Pancreas (tissue), 10 donors: ENCODE results near the gene STRADA. TPM values are rescaled to one million over a fixed set of nuclear protein-coding genes. Genes with fewer than 3 reads are reported as not detected.

Experiments
- ATAC-seq, 4 donors: fragments of 200-7000 bp; cut with Tn5 transposase; one replicate each; pipeline versions ENCODE4 v1.8.0 to v1.9.1; 2020; ENCODE audit warnings: mild to moderate bottlenecking in 4 of 4, moderate library complexity in 4 of 4
- DNase-seq, 6 donors: peaks; one replicate each; pipeline ENCODE4 v3.0.0-alpha.2; 2020
- FAIRE-seq: peaks from 2 replicates; lab custom pipeline; 2012; peaks lifted over from hg19 to GRCh38; lab: Jason Lieb, UNC
- H3K27ac ChIP-seq, 4 donors: fragments of 200-600 bp; sonication (generic); 1 replicate in 3 of 4; 2 replicates in 1 of 4; pipeline versions ENCODE4 v1.5.0 to v1.8.0; 2020
- H3K27me3 ChIP-seq, 4 donors: fragments of 200-600 bp; one replicate each; pipeline ENCODE4 v1.8.0; 2021
- H3K36me3 ChIP-seq, 3 donors: fragments of 200-600 bp; sonication (generic) in 1 of 3; one replicate each; pipeline versions ENCODE4 v1.5.0 to v1.8.0; 2020 to 2021
- H3K4me1 ChIP-seq, 3 donors: fragments of 200-600 bp; one replicate each; pipeline ENCODE4 v1.8.0; 2021
- H3K4me3 ChIP-seq, 4 donors: fragments of 200-600 bp; sonication (generic) in 2 of 4; one replicate each; pipeline versions ENCODE4 v1.5.0 to v1.8.0; 2020 to 2021
- H3K9me3 ChIP-seq, 4 donors: fragments of 200-600 bp; one replicate each; pipeline ENCODE4 v1.8.0; 2021
- CTCF ChIP-seq, 4 donors: fragments of 200-600 bp; sonication (generic) in 3 of 4; IDR thresholded peaks; one replicate each; pipeline versions ENCODE4 v1.5.0 to v1.8.0; 2021; ENCODE audit warnings: antibody characterized with exemption in 4 of 4
- WGBS, 2 donors: extraction: QIAGEN DNeasy Blood & Tissue Kit; methylation state at CpG; one replicate each; pipeline ENCODE4 v1.1.7; 2013; 5-methylcytosine and 5-hydroxymethylcytosine counted together
- intact Hi-C, 3 donors: fragments of 100-400 bp; cut with DNase I; formaldehyde crosslinking; loops; one replicate each; pipeline versions ENCODE4 v1.11.1 to v1.14.2; 2022
- polyA plus RNA-seq, 2 donors: library from polyadenylated mRNA; stranded (reverse); fragments of 200-250 nt; gene quantifications; one replicate each; pipeline ENCODE4 v1.2.3, GENCODE V29; 2013
- total RNA-seq, 6 donors: library from RNA; stranded (reverse); fragmentation: NEBNext Ultra II Directional in 4 of 6; extraction: Animal tissue kit (Norgen Biotek cat#: 25700) in 4 of 6; gene quantifications; one replicate each; pipeline versions ENCODE4 v1.2.1 to v1.2.4, GENCODE V29; 2021 to 2023
- donor health status: healthy with polysubstance abuse.
- donor health status: DM: no; HTN: no; CAD: no; lungs with moderate emphysema.
- donor health status: DM: no; HTN: no; CAD: no.
- donor health status: control.
- donor health status: control.
- donor health status: Bipolar disorder and iron deficiency.
- donor health status: DM: yes; HTN: yes; CAD: no.
- donor health status: DM: no; HTN: no; CAD: no.
- donor health status: DM: no; HTN: no; CAD: no.
- donor health status: DM: yes; HTN: yes; CAD: no.

The STRADA gene
- total and polyA plus RNA-seq, 8 donors: 8.3 to 26.7 (median 13.9) TPM

DNA sequence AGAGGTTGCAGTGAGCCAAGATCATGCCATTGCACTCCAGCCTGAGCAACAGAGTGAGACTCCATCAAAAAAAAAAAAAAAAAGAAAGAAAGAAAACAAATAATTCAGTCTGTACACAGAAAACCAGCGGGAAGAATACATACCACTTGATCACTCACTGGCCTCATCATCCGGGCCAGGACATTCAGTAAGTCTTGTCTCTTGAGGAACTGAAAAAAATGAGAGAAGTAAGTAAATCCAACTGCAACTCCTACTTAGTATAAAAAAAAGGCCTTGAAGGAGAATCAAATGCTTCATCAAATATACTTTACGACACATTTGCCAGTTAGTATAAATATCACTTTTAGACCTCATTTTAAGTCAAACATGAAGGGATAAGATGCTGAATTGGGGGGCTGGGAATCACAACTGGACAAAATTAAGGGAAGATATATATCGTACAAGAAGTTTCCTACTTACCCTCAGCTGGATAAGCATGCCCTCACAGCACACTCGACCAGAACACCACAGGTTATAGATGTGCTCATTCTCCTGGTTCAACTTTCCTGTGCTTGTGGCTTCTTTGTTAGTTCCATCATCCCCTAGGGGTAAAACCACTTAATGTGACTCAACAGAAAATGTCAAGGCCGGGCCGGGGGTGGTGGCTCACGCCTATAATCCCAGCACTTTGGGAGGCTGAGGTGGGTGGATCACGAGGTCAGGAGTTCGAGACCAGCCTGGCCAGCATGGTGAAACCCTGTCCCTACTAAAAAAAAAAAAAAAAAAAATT lies 19.4 kb upstream of the STRADA start:
- Histone ChIP-seq H3K4me1 (peaks cover 0 to 29% (median 7%) of the 10 kb centered on the region in 3 donors), H3K27me3 (no peaks in the 10 kb centered on the region), H3K4me3 (no peak overlapping the region), H3K27ac (peak overlapping the region in 2 of 4 donors; percentile 21 to 72), H3K9me3 (no peaks in the 10 kb centered on the region), H3K36me3 (peaks cover 4 to 20% (median 17%) of the 10 kb centered on the region in 3 donors)
- no peak for TF ChIP-seq CTCF (IDR thresholded peaks at IDR 0.05)
- intact Hi-C loops: no loop called here
- ATAC-seq (no peak), FAIRE-seq (no peak), DNase-seq (no peak)
- 90 to 94% methylated on average over 10 of the region's 10 CpGs for WGBS, 2 donors

DNA sequence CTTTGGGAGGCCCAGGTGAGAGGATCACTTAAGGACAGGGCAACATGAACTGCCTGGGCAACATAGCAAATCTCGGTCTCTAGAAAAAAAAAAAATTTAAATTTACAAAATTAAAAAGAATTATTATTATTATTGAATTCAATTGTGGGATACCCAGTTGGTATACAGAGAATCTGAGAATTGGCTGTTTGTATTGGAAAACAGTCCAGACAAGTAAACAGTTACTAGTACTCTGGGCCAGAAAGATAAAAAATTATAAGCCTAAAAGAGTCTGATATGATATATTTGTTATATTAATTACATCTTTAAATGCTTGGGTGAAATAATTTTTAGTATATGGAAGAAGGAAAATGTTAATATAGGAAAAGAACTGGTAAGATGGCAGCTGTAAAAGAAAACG lies 16.8 kb upstream of the STRADA start:
- Histone ChIP-seq H3K27ac (no peak overlapping the region), H3K4me1 (peaks cover 0 to 29% (median 7%) of the 10 kb centered on the region in 3 donors), H3K9me3 (no peaks in the 10 kb centered on the region), H3K36me3 (peaks cover 4 to 30% (median 29%) of the 10 kb centered on the region in 3 donors), H3K27me3 (no peaks in the 10 kb centered on the region), H3K4me3 (no peak overlapping the region)
- no peak for TF ChIP-seq CTCF (IDR thresholded peaks at IDR 0.05)
- ATAC-seq (peak in 1 of 4 donors; percentile 73), DNase-seq (no peak), FAIRE-seq (no peak)
- intact Hi-C loops: no loop called here
- WGBS, 2 donors: 72 to 76% methylated on average over 2 of the region's 2 CpGs

- Histone ChIP-seq H3K36me3 (peaks cover 0 to 34% (median 26%) of the 10 kb centered on the region in 3 donors), H3K27ac (no peak overlapping the region)
Observed at GRCh38 chr17:63754046-63754445, 12.4 kb upstream of the STRADA start.

GRCh38 chr17:63753215-63753614 lies 11.6 kb upstream of the STRADA start:
- H3K27ac ChIP-seq: no peak overlapping the region
- peaks cover 0 to 34% (median 31%) of the 10 kb centered on the region in 3 donors for H3K36me3 ChIP-seq
- no peak for TF ChIP-seq CTCF (IDR thresholded peaks at IDR 0.05)
- FAIRE-seq: no peak
- no peak for DNase-seq
- H3K4me3 ChIP-seq: no peak overlapping the region
- 79 to 83% methylated on average over 1 of the region's 1 CpG for WGBS, 2 donors
- no peaks in the 10 kb centered on the region for H3K9me3 ChIP-seq
- intact Hi-C loops: no loop called here
- ATAC-seq: no peak
- no peaks in the 10 kb centered on the region for H3K27me3 ChIP-seq
- H3K4me1 ChIP-seq: peaks cover 4 to 21% (median 7%) of the 10 kb centered on the region in 3 donors

More at GRCh38 chr17:63754046-63754445, 12.4 kb upstream of the STRADA start:
- FAIRE-seq (no peak), ATAC-seq (no peak), DNase-seq (no peak)
- intact Hi-C loops: no loop called here
- Histone ChIP-seq H3K4me3 (no peak overlapping the region), H3K9me3 (no peaks in the 10 kb centered on the region), H3K4me1 (peaks cover 4 to 27% (median 7%) of the 10 kb centered on the region in 3 donors), H3K27me3 (no peaks in the 10 kb centered on the region)
- WGBS, 2 donors: 96 to 100% methylated on average over 3 of the region's 3 CpGs
- no peak for TF ChIP-seq CTCF (IDR thresholded peaks at IDR 0.05)

- H3K27me3 ChIP-seq: no peaks in the 10 kb centered on the region
- peaks cover 0 to 34% (median 31%) of the 10 kb centered on the region in 3 donors for H3K36me3 ChIP-seq
- DNase-seq (no peak), FAIRE-seq (no peak), ATAC-seq (no peak)
- H3K27ac ChIP-seq: no peak overlapping the region
- WGBS, 2 donors: 30 to 52% methylated on average over 1 of the region's 1 CpG
- no peaks in the 10 kb centered on the region for H3K9me3 ChIP-seq
- TF ChIP-seq CTCF (IDR thresholded peaks at IDR 0.05): no peak
- peaks cover 4 to 16% (median 7%) of the 10 kb centered on the region in 3 donors for H3K4me1 ChIP-seq
- H3K4me3 ChIP-seq: no peak overlapping the region
- intact Hi-C loops: no loop called here
Observed at GRCh38 chr17:63752707-63753106, 11.1 kb upstream of the STRADA start.
